SJCRH30 (cell line): ENCODE measurements around the gene REXO1. TPM values are rescaled to one million over a fixed set of nuclear protein-coding genes. Genes with fewer than 3 reads are reported as not detected.
"Not testable (repeated sequence)": the region's sequence is repeated elsewhere in the genome, so short reads cannot be mapped to it uniquely, and the experiment has no call there.

Experiments
- DNase-seq, 2 experiments: peaks; one replicate each; pipeline ENCODE4 v3.0.0-alpha.2; 2015 to 2020
- H3K27ac ChIP-seq: fragments of 250-450 bp; sonication (Bioruptor Pico); 2 replicates; pipeline ENCODE4 v1.5.1; 2020; ENCODE audit warnings: mild to moderate bottlenecking, moderate library complexity
- H3K27me3 ChIP-seq: fragments of 250-450 bp; sonication (Bioruptor Pico); 2 replicates; pipeline ENCODE4 v1.5.1; 2020; ENCODE audit warnings: mild to moderate bottlenecking, moderate library complexity
- H3K36me3 ChIP-seq: fragments of 250-450 bp; sonication (Bioruptor Pico); 2 replicates; pipeline ENCODE4 v1.5.1; 2020; ENCODE audit warnings: mild to moderate bottlenecking, moderate library complexity
- H3K4me1 ChIP-seq: fragments of 250-450 bp; sonication (Bioruptor Pico); 2 replicates; pipeline ENCODE4 v1.5.1; 2020; ENCODE audit warnings: mild to moderate bottlenecking, moderate library complexity
- H3K4me3 ChIP-seq: fragments of 250-450 bp; sonication (Bioruptor Pico); 2 replicates; pipeline ENCODE4 v1.5.1; 2020; ENCODE audit warnings: mild to moderate bottlenecking, moderate library complexity
- H3K9me3 ChIP-seq: fragments of 250-450 bp; sonication (Bioruptor Pico); replicated peaks from 2 replicates; pipeline ENCODE4 v1.5.1; 2020; ENCODE audit warnings: mild to moderate bottlenecking, moderate library complexity
- total RNA-seq: library from RNA; depleted of rRNA; stranded (reverse); fragments of >200 nt; shearing (Covaris generic); gene quantifications from 2 replicates; pipeline ENCODE4 v1.2.3, GENCODE V29; 2014

The REXO1 gene
- total RNA-seq, 1 experiment from 2014 or later, result 17.7 TPM

DNA sequence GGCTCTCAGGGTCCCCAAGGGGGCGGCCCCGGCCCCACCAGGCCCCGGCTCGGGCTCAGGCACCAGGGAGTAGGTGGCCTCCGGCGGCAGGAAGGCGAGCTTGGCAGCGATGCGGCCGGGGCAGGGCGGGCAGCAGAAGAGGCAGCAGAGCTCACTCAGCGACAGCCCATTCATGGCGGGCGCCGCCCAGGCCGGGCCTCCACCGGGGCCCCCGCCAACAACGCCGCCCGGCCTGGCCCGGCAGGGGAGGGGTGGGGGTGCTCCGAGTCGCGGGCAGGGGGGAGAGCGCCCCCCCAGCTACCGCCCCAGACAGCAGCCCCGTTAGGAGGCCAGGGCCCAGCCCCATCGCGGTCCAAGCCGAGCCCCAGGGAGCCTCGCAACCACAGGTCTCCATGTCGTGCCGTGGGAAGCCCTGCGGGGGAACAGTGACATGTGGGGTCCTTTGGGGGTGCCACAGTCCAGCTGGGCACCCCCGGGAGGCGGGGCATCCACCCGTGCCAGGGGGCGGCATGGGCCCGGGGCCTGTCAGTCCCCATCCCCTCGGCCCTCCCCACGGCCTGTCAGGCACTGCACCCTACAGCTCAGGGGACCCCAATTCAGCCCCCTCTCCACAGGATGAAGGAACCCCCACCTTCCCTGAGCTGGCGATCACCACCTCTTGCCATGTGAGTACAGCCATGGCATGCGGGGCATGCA lies 33.3 kb upstream of the REXO1 start:
- H3K27ac ChIP-seq, DNase-seq, H3K4me1 ChIP-seq, H3K9me3 ChIP-seq, H3K4me3 ChIP-seq, H3K27me3 ChIP-seq, H3K36me3 ChIP-seq: not testable (repeated sequence)

DNA sequence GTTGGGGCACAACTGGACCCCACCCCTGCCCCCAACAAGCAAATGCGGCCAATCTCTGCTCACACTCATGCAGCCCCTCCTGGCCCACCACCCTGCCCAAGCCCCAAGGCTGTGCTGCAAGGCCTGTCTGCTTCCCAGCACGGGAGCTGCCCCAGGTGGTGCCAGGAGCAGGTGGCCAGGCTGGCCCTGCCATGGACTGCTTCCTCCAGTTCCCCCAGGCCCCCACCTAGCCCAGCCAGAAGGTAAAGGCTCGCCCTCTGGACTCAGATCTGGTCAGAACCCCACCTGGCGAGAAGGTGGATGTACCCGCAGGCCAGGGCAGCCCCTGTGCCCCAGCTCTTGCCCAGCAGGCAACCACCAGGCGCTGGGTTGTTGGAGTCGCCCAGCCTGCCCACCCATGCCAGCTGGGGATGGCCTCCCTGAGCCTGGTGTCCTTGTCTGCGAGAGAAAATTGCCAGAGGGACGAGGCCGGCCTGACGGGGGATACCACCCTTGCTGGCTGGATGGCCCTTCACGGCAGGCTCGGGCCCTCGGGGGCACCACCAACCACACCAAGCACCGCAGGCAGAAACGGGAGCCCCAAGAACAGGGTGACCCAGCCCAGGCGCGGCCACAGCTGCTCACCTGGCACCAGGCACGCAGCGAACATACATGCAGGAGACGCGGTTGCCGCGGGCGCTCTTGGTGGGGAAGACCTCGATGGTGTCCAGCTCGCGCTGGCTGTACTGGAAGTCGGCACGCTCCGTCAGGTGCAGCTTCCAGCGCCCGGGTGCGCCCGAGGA lies 32.5 kb upstream of the REXO1 start:
- no peaks in the 10 kb centered on the region for H3K9me3 ChIP-seq
- H3K4me3 ChIP-seq, result no peak overlapping the region
- no peak overlapping the region for H3K27ac ChIP-seq
- no peak for DNase-seq
- no peaks in the 10 kb centered on the region for H3K36me3 ChIP-seq
- H3K27me3 ChIP-seq, result no peaks in the 10 kb centered on the region
- H3K4me1 ChIP-seq, result 0 out of 2 replicates have a peak, but pooled peaks cover 3% of the 10 kb centered on the region

DNA sequence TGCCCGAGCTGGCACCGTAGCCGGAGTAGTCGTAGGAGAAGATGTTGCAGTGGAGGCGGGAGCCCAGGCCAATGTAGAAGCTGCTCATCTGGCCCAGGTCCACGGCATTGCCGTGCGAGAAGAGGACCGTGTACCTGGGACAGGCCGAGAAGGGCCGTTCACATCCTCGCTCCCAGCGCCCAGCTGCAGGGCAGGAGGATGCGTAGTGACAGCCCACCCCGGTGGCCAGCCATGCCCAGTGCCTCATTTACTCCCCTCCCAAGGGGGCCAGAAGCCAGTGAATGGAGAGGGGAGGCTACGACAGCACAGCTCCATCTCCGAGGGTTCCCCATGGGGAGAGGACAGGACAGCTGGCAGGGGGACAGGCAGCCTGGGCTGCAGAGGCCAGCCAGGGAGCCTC lies 31.7 kb upstream of the REXO1 start:
- H3K27me3 ChIP-seq, H3K9me3 ChIP-seq, H3K4me1 ChIP-seq, DNase-seq, H3K36me3 ChIP-seq, H3K4me3 ChIP-seq, H3K27ac ChIP-seq: not testable (repeated sequence)

DNA sequence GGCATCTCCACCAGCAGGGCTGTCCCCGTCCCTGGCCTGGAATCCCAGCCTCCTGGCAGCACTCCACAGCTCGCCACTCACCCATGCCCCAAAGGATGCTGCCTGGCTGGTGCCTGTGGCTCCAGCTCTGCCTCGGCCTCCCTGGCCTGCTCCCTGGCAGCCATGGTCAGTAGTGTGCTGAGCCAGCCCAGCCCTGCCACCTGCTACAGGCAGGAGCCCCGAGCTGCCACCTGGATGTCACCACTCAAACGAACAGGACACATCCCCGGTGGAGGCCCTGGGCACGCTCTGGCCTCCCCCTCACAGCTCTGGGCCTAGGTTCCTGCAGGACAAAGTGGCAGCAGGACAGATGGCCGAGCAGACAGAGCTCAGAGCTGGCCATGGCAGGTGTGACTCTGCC lies 30.3 kb upstream of the REXO1 start:
- H3K27ac ChIP-seq, H3K27me3 ChIP-seq, H3K4me3 ChIP-seq, H3K9me3 ChIP-seq, H3K36me3 ChIP-seq, DNase-seq, H3K4me1 ChIP-seq: not testable (repeated sequence)

DNA sequence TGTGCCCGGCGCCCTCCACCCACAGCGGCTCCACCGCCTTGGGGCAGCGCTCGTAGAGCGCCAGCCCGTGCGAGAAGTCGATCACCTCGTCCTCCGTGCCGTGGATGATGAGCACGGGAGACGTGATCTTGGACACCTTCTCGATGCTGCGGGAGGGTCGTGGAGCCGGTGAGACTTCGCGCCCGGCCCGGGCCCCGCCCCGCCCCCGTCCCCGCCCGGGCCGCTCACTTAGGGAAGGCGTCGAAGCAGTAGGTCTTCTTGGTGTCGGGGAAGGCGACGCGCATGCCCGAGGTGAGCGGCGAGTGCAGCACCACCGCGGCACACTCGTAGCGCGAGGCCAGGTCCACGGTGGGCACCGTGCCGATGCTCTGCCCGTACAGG lies 29.0 kb upstream of the REXO1 start:
- not testable (repeated sequence) for H3K4me1 ChIP-seq, H3K27ac ChIP-seq, DNase-seq, H3K4me3 ChIP-seq, H3K27me3 ChIP-seq, H3K9me3 ChIP-seq, H3K36me3 ChIP-seq

DNA sequence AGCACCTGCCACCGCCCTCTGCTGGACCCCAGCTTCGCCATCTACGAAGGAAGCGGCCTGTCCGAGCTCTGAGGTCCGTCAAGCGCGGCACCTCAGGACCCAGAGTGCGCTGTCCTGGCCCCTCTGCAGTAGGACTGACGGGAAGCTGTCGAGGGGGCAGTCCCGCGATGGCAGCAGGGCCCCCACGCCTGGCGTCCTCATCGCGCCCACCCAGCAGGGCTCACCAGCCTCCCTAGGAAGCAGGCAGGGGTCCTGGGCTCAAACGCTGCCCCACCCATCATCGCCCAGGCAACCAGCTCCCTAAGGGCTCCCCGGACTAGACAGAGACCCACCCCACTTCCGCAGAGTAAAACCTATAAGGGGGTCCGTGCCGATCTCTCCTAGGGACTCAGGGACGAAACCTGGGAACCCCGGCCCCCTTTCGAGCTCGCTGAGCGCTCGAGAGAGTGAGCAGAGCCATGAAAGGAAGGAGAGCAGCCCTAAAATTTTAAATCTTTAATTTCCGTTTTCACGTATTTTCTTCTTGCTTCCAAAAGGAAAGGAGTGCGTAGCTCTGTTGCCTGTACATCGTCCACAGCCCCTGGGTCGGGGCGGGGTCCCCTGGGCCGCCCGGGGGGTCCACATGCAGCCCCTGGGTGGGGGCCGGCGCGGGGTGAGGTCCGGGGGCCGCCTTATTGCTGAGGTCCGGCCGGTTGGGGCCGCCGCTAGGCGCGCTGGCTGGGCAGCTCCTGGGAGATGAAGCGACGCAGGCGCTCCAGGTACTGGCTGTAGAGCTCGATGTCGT lies 28.4 kb upstream of the REXO1 start:
- H3K9me3 ChIP-seq, H3K36me3 ChIP-seq, H3K27me3 ChIP-seq, H3K4me1 ChIP-seq, DNase-seq: not testable (repeated sequence)
- Histone ChIP-seq H3K4me3 (peak overlapping the region; percentile 94), H3K27ac (peak overlapping the region; percentile 63)

DNA sequence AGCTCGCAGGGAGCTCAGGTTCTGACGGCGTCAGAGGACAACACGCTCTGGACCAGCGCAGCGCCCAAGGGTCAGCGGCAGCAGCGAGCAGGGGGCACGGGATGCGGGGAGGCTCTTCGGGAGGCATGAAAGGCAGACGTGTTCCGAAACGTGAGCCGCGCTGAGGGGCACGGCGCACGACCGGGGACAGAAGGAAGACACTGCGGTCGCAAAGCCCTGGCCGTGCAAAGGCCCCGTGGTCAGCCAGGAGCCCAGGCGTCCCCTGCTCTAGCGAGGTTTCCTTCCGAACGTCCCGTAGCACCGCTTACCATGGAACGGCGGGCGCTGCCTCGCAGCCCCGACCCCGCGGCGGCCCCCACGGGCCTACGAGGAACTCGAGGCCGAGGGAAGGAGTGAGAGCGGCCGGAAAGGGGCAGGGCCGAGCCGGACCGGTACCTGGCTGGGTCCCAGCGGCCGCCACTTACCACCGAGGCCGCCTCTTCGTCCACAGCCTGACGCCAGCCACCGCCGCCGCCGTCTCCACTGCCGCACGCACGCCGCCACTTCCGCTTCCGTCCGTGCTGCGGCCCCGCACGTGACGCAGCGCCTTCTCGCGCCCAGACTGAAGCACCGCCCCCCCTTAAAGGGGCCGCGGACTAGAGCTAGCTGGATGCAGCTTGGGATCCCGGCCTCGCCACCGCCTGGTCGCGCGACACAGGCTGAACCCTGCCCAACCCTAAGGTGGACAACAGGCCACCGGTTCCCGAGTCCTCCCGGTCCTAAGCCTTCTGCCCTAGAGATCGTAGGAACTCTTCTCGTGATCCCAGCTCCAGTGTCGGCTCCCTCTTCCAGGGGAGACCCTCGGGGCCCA lies 27.6 kb upstream of the REXO1 start:
- H3K27ac ChIP-seq, result peak overlapping the region; percentile 63
- peaks cover 4% of the 10 kb centered on the region; the same call in 1 of the 2 replicates for H3K36me3 ChIP-seq
- peaks cover 3% of the 10 kb centered on the region; the same call in 1 of the 2 replicates for H3K4me1 ChIP-seq
- DNase-seq, result peak; percentile 86 to 89
- H3K27me3 ChIP-seq, result no peaks in the 10 kb centered on the region
- H3K9me3 ChIP-seq, result no peaks in the 10 kb centered on the region
- H3K4me3 ChIP-seq, result peak overlapping the region; percentile 94

DNA sequence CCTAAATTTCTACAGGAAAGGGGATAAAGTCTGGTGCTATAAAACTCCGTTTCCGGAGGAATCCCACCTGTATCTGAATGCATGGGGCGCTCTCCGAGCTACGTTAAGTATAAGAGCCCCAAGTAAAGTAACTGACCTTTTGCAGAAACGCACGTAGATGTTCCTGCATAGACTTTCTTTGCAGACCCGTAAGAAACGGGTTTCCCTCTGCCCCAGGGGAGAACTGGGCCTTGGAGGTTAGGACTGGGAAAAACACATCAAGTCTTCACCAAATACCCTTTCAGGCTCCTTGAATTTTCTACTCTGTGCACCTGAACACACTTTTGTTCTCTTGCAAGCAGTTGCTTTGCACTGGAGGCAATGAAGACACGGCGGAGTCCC lies 27.0 kb upstream of the REXO1 start:
- H3K36me3 ChIP-seq, H3K9me3 ChIP-seq, H3K27me3 ChIP-seq, H3K4me1 ChIP-seq, H3K27ac ChIP-seq, DNase-seq: not testable (repeated sequence)
- peak overlapping the region; percentile 94 for H3K4me3 ChIP-seq

DNA sequence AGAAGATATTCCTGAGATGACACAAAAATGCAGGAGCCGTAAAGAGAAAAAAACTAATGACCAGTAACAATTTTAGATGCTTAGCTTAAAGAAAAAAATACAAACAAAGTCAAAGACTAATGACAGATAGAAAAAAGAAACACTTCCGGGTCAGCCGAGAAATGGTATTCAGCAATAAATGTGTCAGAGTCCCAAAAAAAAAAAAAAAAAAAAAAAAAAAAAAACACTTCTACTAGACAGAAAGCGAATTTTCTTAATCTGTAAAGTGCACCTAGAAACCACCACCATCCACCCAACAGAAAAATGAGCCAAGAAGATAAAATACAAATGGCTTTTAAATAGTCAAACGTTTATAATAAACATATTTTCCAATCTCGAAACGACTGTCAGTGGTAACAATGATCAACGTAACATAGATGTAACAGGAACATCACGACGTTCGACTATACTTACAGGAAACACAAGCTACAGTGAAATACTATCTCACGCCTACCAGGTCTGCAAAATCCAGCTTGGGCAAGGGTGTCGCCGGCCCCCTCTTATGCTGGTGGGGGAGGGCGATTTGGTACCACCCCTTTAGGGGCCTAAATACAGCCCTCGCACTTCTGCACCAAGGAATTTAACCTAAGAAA lies 26.4 kb upstream of the REXO1 start:
- H3K27me3 ChIP-seq, result no peaks in the 10 kb centered on the region
- no peak overlapping the region for H3K27ac ChIP-seq
- peaks cover 3% of the 10 kb centered on the region; the same call in 1 of the 2 replicates for H3K4me1 ChIP-seq
- no peaks in the 10 kb centered on the region for H3K9me3 ChIP-seq
- H3K36me3 ChIP-seq, result peaks cover 4% of the 10 kb centered on the region; the same call in 1 of the 2 replicates
- peak overlapping the region; percentile 94 for H3K4me3 ChIP-seq
- no peak for DNase-seq

DNA sequence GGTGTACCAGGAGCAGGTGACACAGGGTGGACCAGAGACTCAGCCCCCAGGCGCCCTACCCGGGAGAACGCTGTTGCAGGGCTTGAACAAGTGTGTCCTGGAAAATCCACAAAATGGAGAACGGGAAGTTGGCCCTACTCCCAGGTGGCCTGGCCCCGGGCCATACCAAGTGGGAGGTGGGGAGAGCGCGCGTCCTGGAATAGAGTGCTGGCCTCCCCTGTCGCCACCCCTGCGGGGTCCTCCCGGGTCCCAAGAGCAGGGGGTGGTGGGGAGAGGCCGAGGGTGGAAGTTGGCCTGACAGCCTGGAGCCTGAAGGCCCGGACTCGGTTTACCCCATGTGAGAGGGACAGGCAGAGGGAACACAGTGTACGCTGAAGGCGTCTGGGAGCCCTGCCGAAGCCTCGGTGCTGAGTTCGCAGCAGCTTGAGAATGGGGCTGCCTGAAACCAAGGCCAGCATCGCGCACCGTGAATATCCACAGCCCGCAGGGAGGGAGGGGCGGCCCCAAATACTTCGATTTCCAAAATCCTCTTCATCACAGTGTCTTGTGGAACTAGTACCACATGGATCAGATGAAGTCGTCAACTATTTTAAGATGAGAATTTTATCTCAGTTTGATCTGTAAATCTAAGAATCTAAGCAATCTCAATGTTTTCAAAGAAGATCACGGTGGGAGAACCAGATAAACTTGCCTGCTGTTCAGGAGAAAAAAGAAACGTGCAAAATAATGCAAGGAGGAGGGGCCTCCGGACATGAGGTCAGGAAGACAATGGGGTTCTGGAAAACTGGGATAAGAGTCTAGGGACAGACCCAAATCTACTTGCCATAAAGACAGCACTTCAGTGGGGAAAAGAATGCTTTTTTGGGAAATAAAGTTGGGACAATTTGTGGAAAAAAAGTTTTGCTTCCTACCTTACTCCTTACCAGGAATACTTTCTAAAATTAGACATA lies 25.5 kb upstream of the REXO1 start:
- H3K9me3 ChIP-seq, result no peaks in the 10 kb centered on the region
- H3K27ac ChIP-seq, result no peak overlapping the region
- peaks cover 4% of the 10 kb centered on the region; the same call in 1 of the 2 replicates for H3K36me3 ChIP-seq
- peak overlapping the region; percentile 94 for H3K4me3 ChIP-seq
- peaks cover 3% of the 10 kb centered on the region; the same call in 1 of the 2 replicates for H3K4me1 ChIP-seq
- no peaks in the 10 kb centered on the region for H3K27me3 ChIP-seq
- no peak for DNase-seq

DNA sequence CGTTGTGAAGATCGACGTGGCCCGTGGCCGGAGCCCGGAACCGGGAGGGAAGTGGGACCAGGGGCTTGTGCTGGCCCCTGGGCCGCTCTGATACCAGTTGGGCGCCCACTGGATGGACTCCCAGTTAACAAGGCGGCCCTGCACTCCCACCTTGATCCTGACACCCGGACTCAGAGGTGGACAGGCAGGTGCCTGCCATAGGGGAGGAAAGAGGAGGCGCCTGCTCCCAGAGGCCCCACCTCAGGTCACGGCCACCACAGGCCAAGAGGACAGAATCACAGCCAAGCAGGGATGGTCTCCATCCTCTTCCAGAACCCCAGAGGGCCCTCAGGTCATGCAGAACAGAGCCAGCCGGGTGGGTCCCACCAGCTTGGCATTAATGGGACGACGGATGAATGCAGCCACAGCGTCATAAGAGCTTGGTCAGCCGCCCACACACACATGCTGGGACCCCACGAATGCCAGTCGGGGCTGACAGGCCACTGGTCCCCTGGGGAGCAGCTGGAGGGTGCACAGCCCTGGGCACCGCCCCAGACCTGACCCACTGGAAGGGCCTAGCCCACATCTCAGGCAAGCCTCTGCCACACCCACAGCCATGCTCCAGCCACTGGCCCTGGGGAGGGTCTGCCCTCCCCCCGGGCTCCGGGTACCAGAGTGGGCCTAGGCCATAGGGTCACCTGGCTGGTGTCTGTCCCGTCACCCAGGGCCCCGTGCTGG lies 24.7 kb upstream of the REXO1 start:
- Histone ChIP-seq H3K36me3 (peaks cover 4% of the 10 kb centered on the region; the same call in 1 of the 2 replicates), H3K27ac (no peak overlapping the region), H3K9me3 (no peaks in the 10 kb centered on the region), H3K4me3 (no peak overlapping the region), H3K4me1 (peaks cover 3% of the 10 kb centered on the region; the same call in 1 of the 2 replicates), H3K27me3 (no peaks in the 10 kb centered on the region)
- DNase-seq, result no peak

DNA sequence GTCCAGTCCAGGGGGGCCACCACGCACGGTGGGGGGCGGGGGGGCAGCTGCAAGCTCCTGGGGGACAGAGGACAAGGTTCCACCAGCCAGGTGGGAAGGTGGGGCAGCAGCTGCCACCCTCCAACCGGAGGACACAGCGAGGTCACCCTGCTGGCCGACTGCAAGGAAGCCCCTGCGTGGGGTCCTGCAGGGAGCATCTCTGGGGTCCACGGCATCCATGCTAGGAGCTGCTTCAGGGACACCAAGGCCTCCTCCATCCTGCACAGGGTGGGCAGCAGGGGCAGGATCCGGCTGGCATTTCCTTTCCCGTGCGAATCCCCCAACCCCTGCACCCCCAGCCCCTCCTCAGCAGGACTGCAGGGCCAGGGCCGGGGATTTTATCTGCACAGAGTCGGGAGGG lies 23.3 kb upstream of the REXO1 start:
- Histone ChIP-seq H3K4me1 (peaks cover 3% of the 10 kb centered on the region; the same call in 1 of the 2 replicates), H3K4me3 (no peak overlapping the region), H3K9me3 (no peaks in the 10 kb centered on the region), H3K27me3 (no peaks in the 10 kb centered on the region), H3K27ac (no peak overlapping the region), H3K36me3 (peaks cover 4% of the 10 kb centered on the region; the same call in 1 of the 2 replicates)
- DNase-seq, result no peak
